Amniotic stem cell (primary cell): ENCODE data around the gene CBL.

ENCODE experiments used
- DNase-seq: peaks from one replicate; lab custom pipeline; 2025; lab: John Stamatoyannopoulos, UW

CBL gene

DNA sequence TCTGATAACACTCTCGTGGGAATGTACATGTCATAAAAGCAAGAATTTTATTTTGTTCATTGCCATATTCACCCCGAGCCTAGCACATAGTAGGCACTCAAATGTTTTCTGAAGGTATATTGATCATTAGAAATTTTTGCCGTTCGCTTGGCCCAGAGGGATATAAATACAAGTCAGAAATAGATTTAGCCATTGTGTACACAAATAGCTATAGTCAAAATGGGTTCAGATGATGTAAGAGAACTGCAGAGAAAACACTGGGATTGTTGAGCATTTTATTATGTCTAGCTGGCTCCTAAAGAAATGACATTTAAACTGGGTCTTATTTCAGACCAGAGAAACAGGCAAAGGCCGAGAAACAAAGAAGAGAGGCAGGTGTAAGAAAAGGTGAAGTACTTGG lies 61.5 kb downstream of the CBL start:
- no peak for DNase-seq

DNA sequence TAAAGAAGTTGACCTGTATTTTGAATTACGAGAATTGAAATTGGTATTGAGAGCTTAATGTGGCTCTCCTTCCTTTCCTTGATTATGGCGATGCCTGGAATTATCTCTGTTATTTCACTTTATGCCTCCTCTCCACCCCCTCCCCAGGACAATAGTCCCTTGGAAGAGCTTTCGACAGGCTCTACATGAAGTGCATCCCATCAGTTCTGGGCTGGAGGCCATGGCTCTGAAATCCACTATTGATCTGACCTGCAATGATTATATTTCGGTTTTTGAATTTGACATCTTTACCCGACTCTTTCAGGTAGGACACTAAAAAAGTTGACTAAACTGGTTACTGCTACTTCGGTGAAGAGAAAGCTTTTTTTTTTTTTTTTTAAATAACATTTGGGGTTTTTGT lies 67.6 kb downstream of the CBL start:
- no peak for DNase-seq

- no peak for DNase-seq
Observed at GRCh38 chr11:119277660-119278059, 71.5 kb downstream of the CBL start.

- DNase-seq: no peak
Observed at GRCh38 chr11:119282495-119282894, 76.4 kb downstream of the CBL start.

GRCh38 chr11:119284344-119285157 lies 78.4 kb downstream of the CBL start:
- DNase-seq: no peak

DNA sequence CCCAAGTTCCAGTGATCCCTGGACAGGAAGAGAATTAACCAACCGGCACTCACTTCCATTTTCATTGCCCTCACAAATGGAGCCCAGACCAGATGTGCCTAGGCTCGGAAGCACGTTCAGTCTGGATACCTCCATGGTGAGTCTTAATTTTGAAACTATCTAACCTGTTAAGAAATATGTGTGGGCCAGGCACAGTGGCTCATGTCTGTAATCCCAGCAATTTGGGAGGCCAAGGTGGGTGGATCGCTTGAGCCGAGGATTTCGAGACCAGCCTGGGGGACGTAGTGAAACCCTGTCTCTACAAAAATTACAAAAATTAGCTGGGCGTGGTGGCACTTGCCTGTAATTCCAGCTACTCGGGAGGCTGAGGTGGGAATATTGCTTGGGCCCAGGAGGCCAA lies 79.3 kb downstream of the CBL start:
- no peak for DNase-seq

DNA sequence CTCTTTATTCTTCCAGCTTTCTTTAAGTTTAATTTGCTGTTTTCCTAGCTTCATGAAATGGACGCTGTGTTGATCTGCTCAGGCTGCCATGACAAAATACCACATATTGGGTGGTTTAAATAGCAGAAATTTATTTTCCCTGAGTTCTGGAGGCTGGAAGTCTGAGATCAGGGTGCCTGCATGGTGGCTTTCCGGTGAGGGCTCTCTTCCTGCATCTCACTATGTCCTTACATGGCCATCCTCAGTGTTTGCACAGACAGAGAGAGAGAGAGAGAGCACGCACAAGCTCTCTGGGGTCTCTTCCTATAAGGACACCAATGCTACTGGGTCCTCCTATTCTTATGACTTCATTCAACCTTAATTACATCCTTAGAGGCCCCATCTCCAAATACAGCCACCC lies 82.1 kb downstream of the CBL start:
- DNase-seq: no peak

DNA sequence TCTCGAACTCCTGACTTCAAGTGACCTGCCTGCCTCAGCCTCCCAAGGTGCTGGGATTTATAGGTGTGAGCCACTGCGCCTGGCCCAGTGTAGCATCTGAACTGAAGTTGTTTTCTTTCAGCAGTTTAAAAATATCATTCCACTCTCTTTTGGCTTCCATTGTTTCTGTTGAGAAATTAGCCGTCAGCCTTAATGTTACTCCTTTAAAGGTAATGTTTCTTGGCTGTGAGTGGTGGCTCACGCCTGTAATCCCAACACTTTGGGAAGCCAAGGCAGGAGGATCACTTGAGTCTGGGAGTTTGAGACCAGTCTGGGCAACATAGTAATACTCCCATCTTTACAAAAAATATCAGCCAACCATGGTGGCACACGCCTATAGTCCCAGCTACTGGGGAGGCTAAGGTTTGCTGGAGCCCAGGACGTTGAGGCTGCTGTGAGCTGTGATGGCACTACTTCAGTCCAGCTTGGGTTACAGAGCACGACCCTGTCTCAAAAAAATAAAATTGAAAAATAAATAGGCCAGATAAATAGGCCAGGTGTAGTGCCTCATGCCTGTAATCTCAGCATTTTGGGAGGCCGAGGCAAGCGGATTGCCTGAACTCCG lies 84.9 kb downstream of the CBL start:
- DNase-seq: no peak

DNA sequence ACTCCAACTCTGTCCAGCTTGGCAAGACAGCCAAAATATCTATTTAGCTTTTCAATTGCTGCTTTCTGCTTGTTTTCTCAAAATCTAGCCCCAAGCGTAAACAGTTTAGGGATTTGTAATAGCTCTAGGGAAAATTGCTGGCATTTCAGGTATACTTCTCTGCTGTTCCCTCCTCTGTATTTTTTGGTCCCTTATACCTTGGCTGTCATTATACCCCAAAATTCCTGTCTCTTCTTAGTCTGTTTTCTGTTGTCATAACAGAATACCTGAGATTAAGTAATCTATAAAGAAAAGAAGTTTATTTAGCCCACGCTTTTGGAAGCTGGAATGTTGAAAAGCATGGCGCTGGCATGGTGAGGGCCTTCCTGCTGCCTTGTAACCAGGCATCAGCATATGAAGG lies 87.3 kb downstream of the CBL start:
- DNase-seq: no peak

GRCh38 chr11:119295178-119295577 lies 89.0 kb downstream of the CBL start:
- no peak for DNase-seq

DNA sequence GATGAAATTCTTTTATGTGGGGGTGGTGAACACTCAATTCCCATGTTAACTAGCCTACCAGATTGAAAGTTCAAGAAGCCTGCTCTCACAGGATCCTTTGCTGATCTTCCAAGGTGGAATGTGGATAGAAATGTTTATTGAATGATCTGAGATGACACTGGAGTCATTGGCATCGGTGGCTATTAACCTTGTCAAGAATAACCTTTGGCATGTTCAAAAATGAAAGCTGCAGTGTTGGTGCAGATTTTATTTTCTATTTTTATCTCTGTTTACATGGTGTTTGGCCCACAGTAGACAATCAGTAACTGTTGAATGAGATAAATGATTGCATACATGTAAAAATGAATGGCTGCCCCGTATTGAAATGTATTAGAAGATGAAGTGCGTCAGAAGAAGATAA lies 91.8 kb downstream of the CBL start:
- DNase-seq: no peak

GRCh38 chr11:119298726-119299125 lies 92.6 kb downstream of the CBL start:
- no peak for DNase-seq

DNA sequence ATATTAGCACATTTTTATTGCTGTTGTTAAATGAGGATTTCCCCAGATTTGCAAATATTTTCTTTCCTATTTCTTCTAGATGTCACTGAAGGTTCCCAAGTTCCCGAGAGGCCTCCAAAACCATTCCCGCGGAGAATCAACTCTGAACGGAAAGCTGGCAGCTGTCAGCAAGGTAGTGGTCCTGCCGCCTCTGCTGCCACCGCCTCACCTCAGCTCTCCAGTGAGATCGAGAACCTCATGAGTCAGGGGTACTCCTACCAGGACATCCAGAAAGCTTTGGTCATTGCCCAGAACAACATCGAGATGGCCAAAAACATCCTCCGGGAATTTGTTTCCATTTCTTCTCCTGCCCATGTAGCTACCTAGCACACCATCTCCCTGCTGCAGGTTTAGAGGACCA lies 93.3 kb downstream of the CBL start:
- DNase-seq: no peak

GRCh38 chr11:119300198-119300964 lies 94.2 kb downstream of the CBL start:
- no peak for DNase-seq

DNA sequence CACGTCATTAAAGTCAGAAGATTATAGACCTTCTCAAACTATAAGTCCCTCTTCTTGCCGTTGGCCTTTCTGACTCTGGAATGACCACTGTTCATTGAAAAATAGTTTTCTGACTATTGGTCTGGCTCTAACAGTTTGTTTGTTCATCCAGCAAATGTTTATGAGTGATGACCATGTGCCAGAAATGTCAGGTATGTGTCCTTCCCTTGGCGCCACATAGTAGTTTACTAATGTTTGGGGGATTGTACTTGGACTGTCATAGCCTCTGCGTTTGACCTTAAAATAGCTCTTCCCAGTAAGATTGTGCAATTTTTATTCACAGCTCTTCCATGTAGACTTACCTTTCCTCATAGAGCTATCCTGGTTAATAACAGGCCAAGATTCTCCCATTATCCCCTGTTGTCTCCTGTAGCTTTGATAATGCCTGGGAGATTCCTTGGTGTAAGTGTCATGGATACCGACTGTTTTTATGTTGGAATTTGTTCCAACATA lies 97.1 kb downstream of the CBL start:
- DNase-seq: no peak

DNA sequence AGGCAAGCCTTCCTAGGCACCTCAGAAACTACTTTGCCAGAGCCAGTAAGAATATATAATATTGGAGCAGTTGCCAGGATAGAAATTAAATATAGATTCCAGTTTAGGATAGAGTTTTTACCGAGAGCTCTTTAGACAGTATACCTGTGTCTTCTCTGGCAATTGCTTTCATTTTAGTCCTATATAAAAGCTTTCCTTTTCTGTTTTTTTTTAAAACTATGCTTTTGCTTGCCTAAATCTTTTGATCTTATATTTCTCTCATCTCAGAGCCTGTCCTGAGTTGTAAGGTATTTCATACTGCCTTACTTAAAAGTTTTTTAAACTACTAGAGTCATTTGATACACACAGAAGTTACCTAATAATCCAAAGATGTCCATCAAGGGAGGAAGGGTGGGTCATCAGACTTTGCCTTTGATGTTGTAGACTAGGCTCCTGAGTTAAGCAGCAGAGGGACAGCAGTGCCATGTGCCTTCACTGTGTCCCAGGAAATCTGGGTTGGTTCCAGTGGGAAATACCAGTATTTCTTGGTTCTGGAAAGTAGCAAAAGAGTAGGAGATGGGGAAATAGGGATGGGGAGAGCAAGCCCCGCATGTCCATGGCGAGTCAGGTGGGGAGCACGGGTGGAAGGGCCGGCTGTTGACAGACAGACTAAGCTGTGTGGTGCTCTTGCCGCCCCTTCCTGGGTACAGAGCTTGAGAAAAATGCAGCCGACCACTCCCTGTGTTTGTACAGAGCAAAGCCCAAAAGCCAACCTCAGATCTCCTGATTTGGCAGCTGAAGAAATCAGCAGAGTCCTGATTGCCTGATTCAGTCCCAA lies 99.6 kb downstream of the CBL start:
- DNase-seq: no peak

DNA sequence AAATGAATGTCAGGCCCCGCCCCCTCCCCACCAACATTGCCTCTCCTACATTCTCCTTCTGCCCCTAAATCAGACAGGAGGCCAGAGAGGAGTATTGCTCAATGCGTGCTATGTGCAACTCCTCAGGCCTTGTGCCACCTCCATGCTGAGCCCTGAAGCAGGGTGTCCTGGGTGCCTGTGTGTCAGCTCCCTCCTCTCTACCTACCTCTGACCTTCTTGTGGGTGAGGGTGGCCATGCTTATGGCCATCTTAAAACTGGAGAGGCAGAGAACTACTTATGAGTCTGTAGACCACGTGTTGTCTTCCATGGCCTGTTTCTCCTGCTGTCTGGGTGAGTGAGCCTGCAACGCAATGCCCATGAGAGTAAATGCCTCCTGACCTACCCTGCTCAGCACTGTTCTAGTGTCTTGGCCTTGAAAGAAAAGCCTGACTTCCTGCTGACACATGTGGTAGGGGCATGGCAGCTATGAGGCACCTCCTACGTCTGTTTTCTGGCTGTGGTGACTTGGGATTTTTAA lies 100.3 kb downstream of the CBL start:
- no peak for DNase-seq

DNA sequence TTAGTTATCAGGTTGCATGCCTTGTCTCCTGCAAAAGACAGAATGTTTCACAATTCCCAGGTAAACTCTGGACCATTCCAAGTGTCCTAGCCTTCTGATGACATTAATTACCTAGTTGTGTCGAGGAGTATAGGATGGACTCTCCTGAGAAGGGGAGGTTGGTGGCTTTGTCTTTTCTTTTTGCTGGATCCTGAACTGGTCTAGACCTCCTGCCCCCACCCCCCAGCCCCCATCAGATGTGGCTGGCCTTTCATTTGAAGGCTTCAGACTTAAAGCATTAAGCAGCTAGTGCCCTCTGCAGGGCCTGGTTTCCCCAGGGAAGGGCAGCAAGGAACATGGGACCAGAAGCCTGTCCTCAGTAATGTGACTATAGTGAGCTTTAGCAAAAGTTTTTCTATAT lies 101.1 kb downstream of the CBL start:
- DNase-seq: no peak

DNA sequence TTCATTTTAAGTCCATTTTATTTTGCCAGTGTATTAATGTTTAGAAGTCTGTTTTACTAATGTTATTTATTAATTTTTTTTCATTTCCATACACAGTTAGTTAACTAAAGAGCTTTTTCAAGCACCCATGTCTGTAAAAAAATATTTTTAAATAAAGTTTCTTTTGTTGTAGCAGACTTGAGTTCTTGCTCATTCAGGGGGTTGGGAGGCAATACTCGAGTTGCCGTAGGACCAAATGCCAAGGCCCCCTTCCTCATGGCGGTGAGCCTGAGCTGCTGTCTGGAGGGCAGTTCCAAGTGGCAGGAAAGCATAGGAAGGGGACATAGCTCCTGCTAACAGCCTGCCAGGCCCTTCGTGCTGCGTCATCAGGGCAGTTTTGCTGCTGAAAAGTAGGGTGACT lies 101.8 kb downstream of the CBL start:
- DNase-seq: no peak

- DNase-seq: no peak
Observed at GRCh38 chr11:119309411-119309810, 103.3 kb downstream of the CBL start.

DNA sequence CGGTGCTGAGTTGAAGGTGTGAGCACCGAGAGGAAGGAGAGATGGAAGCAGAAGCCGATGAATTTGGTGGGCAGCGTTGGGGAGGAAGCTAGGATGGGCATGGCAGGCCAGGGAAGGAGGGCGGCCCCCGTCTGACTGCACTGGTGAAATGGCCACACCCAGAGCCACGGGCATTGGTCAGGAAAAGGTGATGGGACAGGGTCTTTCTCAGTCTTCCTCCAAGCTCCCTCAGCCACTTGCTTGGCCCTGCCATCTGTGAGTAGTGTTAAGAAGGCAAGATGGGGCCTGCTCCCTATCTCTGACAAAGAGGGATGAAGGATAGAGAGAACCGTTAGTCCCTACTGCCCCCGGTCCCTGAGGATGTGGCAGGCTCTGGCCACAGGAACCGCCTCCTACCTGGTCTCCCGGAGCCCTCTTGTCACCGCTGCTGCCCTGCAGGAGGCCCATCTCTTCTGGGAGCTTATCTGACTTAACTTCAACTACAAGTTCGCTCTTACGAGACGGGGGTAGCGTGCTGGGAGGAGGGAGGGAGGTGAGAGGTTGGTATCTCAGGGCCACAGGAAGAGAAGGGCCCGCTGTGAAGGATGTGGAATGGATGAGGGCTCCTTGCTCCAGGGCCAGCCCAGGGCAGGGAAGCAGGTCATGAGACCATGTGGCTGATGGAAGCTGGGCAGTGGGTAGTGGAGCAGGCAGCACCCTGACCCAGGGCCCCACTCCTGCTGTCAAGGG lies 104.0 kb downstream of the CBL start:
- DNase-seq: no peak
